Measurements from ENCODE around the gene AKT1.

DNA sequence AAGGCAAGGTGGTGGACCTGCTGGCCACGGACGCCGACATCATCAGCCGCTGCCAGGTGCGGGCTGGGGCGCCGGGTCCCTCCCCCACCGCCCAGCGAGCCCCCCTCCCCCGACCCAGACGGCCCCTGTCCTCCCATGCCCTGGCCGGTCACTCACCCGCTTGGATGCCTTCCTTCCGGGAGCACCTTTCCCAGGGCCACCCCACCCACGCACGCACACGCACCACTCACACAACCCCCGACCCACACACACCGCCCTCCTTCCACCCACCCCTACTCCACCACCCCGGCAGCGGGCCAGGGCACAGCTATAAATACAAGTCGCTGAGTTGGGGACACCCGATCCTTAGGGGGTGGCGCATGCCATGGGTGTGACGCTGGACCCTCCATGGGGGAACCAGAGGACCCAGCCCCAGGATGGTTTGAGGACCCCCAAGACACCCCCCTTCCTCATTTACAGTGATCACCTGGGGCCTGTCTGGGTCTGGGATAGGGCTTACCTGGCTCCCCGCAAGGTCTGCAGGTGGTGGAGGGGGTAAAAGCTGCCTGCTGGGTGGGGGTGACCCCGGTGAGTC is 71.1 kb downstream of the AKT1 start:
- TF ChIP-seq POLR2A (IDR thresholded peaks at IDR 0.05; ENCODE audit: low read length) = no peak
- no peak for TF ChIP-seq GATA1 (IDR thresholded peaks at IDR 0.05; ENCODE audit: low read depth, low read length)
